Neuronal stem cell (in vitro differentiated cells): ENCODE data around the gene SERTM2.

Experiments
- DNase-seq: peaks from one replicate; pipeline ENCODE4 v3.0.0-alpha.2; 2013; ENCODE audit warnings: low spot score
- H2AFZ ChIP-seq: one replicate; pipeline ENCODE4 v1.6.1; 2013; ENCODE audit warnings: mild to moderate bottlenecking, low read length, inconsistent platforms
- H2AK5ac ChIP-seq: 2 replicates; pipeline ENCODE4 v1.6.1; 2013; ENCODE audit warnings: low read depth, mild to moderate bottlenecking, inconsistent platforms, low read length, moderate library complexity, mixed read lengths
- H2BK120ac ChIP-seq: 2 replicates; pipeline ENCODE4 v1.6.1; 2013; ENCODE audit warnings: low read depth, mild to moderate bottlenecking, inconsistent platforms, low read length, moderate library complexity, mixed read lengths
- H2BK12ac ChIP-seq: one replicate; pipeline ENCODE4 v1.6.1; 2013; ENCODE audit warnings: low read length, inconsistent platforms
- H2BK15ac ChIP-seq: 2 replicates; pipeline ENCODE4 v1.6.1; 2013; ENCODE audit warnings: mild to moderate bottlenecking, low read length, inconsistent platforms, mixed read lengths
- H2BK5ac ChIP-seq: one replicate; pipeline ENCODE4 v1.6.1; 2013; ENCODE audit warnings: inconsistent platforms, mild to moderate bottlenecking, low read length, moderate library complexity
- H3K14ac ChIP-seq: one replicate; pipeline ENCODE4 v1.6.1; 2013; ENCODE audit warnings: low read length, inconsistent platforms
- H3K18ac ChIP-seq: 2 replicates; pipeline ENCODE4 v1.6.1; 2013; ENCODE audit warnings: low read length, inconsistent platforms
- H3K23ac ChIP-seq: 2 replicates; pipeline ENCODE4 v1.6.1; 2013; ENCODE audit warnings: low read depth, mild to moderate bottlenecking, mixed read lengths, low read length, inconsistent platforms; ENCODE audit not compliant: poor library complexity
- H3K27ac ChIP-seq: replicated peaks from 3 replicates; pipeline ENCODE4 v1.5.1; 2013; ENCODE audit warnings: low read length, inconsistent platforms
- H3K27me3 ChIP-seq, 3 experiments: 2 replicates each; pipeline ENCODE4 v1.6.1; 2013; ENCODE audit warnings: low read length in 3 of 3, mild to moderate bottlenecking in 2 of 3, inconsistent platforms in 1 of 3, low read depth in 1 of 3, mixed read lengths in 1 of 3, moderate library complexity in 1 of 3; ENCODE audit not compliant: control insufficient read depth in 3 of 3, insufficient read depth in 3 of 3
- H3K36me3 ChIP-seq, 2 donors: replicated peaks in 1 of 2; 2 replicates each; pipeline ENCODE4 v1.6.1; 2013; ENCODE audit warnings: low read length in 2 of 2; ENCODE audit not compliant: control insufficient read depth in 2 of 2, insufficient read depth in 2 of 2
- H3K4ac ChIP-seq: 2 replicates; pipeline ENCODE4 v1.6.1; 2013; ENCODE audit warnings: inconsistent platforms, mild to moderate bottlenecking, low read length, moderate library complexity
- H3K4me1 ChIP-seq, 2 donors: 1 replicate in 1 of 2; 2 replicates in 1 of 2; pipeline ENCODE4 v1.6.1; 2013; ENCODE audit warnings: low read length in 2 of 2, low read depth in 1 of 2; ENCODE audit not compliant: control insufficient read depth in 2 of 2, insufficient read depth in 1 of 2
- H3K4me2 ChIP-seq: one replicate; pipeline ENCODE4 v1.6.1; 2013; ENCODE audit warnings: mild to moderate bottlenecking, low read length, inconsistent platforms; ENCODE audit not compliant: insufficient read depth, poor library complexity, severe bottlenecking
- H3K4me3 ChIP-seq, 2 donors: 2 replicates each; pipeline ENCODE4 v1.5.1; 2013; ENCODE audit warnings: low read length in 2 of 2, mild to moderate bottlenecking in 2 of 2, inconsistent platforms in 1 of 2, moderate library complexity in 1 of 2
- H3K79me1 ChIP-seq: one replicate; pipeline ENCODE4 v1.6.1; 2013; ENCODE audit warnings: low read depth, mild to moderate bottlenecking, inconsistent platforms, low read length, moderate library complexity
- H3K9ac ChIP-seq: one replicate; pipeline ENCODE4 v1.6.1; 2013; ENCODE audit warnings: mild to moderate bottlenecking, low read depth, low read length, inconsistent platforms; ENCODE audit not compliant: poor library complexity
- H3K9me3 ChIP-seq, 2 donors: replicated peaks in 1 of 2; 2 replicates each; pipeline versions ENCODE3 to v1.6.1; 2013; ENCODE audit warnings: low read length in 2 of 2, mild to moderate bottlenecking in 2 of 2, inconsistent platforms in 1 of 2, low read depth in 1 of 2, mixed read lengths in 1 of 2, moderate library complexity in 1 of 2; ENCODE audit not compliant: control insufficient read depth in 2 of 2, insufficient read depth in 1 of 2
- H4K8ac ChIP-seq: one replicate; pipeline ENCODE4 v1.6.1; 2013; ENCODE audit warnings: low read depth, mild to moderate bottlenecking, inconsistent platforms, low read length, moderate library complexity
- H4K91ac ChIP-seq: one replicate; pipeline ENCODE4 v1.6.1; 2013; ENCODE audit warnings: low read length, low read depth, mild to moderate bottlenecking, inconsistent platforms; ENCODE audit not compliant: poor library complexity
- WGBS, 2 donors: extraction: QIAGEN DNeasy Blood & Tissue Kit; methylation state at CpG; one replicate each; pipeline ENCODE4 v1.1.7; 2013; ENCODE audit warnings: missing lambda C conversion rate in 2 of 2, mixed read lengths in 1 of 2; ENCODE audit not compliant: insufficient read length in 2 of 2, insufficient replicate concordance in 1 of 2; ENCODE audit errors: extremely low coverage in 2 of 2; 5-methylcytosine and 5-hydroxymethylcytosine counted together

Gene SERTM2

DNA sequence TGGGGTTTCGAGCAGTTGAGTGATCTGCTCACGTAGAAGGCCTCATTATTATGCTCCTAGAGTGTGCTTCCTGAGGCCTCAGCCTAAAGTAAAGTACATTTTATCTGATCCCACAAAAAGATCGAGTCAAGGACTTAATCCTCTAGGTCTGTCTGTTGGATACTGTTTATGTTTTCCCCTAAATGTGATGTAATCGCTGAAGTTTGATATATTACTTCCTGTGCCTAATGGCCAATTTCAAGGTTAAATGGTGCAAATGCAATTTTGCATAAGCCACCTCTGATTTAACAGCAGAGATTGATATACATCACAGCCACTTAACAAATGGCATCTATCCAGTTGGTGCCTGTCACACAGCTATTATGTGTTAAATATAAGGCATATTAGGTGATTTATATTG lies 19.4 kb upstream of the SERTM2 start:
- H3K4me1 ChIP-seq: no peaks in the 10 kb centered on the region
- no peak overlapping the region for H3K23ac ChIP-seq
- no peak overlapping the region for H4K91ac ChIP-seq
- no peak overlapping the region for H3K4ac ChIP-seq
- no peak overlapping the region for H3K9ac ChIP-seq
- H4K8ac ChIP-seq: no peak overlapping the region
- no peak overlapping the region for H3K14ac ChIP-seq
- H2AFZ ChIP-seq: no peak overlapping the region
- no peak overlapping the region for H2AK5ac ChIP-seq
- H3K9me3 ChIP-seq: no peaks in the 10 kb centered on the region
- no peak overlapping the region for H2BK15ac ChIP-seq
- WGBS, 2 donors: no CpG with 5 or more reads among the region's 4 CpGs
- H2BK12ac ChIP-seq: no peak overlapping the region
- no peak overlapping the region for H3K18ac ChIP-seq
- H3K4me3 ChIP-seq: no peak overlapping the region
- H3K27me3 ChIP-seq: peaks cover 0 to 4% (median 0%) of the 10 kb centered on the region in 3 experiments
- no peak overlapping the region for H2BK120ac ChIP-seq
- H3K36me3 ChIP-seq: no peaks in the 10 kb centered on the region
- no peaks in the 10 kb centered on the region for H3K79me1 ChIP-seq
- H2BK5ac ChIP-seq: no peak overlapping the region
- no peak overlapping the region for H3K4me2 ChIP-seq
- no peak overlapping the region for H3K27ac ChIP-seq
- DNase-seq: no peak

DNA sequence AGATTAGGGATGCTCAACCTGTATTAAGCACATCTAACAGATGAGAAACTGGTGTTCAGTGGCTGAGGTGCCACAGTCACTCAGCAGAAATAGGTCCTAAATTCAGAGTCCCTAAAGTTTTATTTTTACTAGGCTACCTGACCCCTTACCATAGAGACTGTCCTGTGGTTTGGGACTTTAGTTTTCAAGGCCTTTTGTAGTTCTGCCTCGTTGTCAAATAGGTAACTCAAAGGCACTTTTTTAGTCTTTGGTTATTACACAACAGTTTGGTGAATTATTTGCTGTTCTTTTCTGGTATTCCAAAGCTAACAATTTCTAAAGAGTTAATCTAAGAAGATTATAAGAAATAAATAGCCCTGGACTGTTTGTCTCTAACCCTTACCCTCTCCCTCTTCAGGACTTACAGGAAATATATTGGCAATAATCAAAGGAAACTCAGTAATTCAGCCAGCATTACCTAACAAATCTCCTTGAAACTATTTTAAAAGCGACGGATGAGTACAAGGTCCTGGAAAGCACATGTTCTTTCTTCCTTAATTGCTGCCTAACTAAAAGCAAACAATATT lies 12.8 kb upstream of the SERTM2 start:
- H3K18ac ChIP-seq: no peak overlapping the region
- H2BK12ac ChIP-seq: no peak overlapping the region
- no peak overlapping the region for H4K91ac ChIP-seq
- no peak overlapping the region for H3K4ac ChIP-seq
- H3K79me1 ChIP-seq: no peaks in the 10 kb centered on the region
- no peaks in the 10 kb centered on the region for H3K4me1 ChIP-seq
- H2BK120ac ChIP-seq: no peak overlapping the region
- no peak overlapping the region for H2AFZ ChIP-seq
- no peak overlapping the region for H2AK5ac ChIP-seq
- no peak overlapping the region for H2BK5ac ChIP-seq
- no peak overlapping the region for H3K27ac ChIP-seq
- H3K27me3 ChIP-seq: peaks cover 0 to 2% (median 0%) of the 10 kb centered on the region in 3 experiments
- H3K23ac ChIP-seq: no peak overlapping the region
- no peaks in the 10 kb centered on the region for H3K9me3 ChIP-seq
- no peak overlapping the region for H3K4me2 ChIP-seq
- no peak for DNase-seq
- no CpG with 5 or more reads among the region's 3 CpGs for WGBS, 2 donors
- no peaks in the 10 kb centered on the region for H3K36me3 ChIP-seq
- no peak overlapping the region for H4K8ac ChIP-seq
- no peak overlapping the region for H3K9ac ChIP-seq
- H2BK15ac ChIP-seq: no peak overlapping the region
- H3K4me3 ChIP-seq: no peak overlapping the region
- no peak overlapping the region for H3K14ac ChIP-seq

DNA sequence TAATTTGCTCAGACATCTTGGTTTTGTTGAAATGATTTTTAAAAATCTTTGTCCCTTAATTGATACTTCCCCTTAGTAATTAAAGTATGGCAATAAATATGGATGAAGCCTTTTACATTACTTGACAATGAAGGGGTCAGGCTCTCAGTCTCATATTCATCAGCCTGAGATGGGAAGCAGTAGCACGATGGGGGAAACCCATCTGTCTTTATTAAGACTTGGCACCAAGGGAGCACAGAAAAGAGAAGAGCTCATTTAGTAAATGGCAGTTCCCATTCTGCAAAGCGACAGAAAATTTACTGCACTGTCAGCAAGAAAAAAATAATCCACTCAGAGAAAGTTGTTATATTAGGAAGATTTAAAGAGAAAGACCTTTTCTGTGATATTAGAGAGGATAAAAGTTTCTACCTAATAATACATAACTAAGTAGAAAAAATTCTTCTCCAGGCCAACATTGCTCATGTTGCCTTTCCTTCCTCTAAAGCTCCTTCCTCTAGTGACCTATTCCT lies 7.9 kb upstream of the SERTM2 start:
- H3K18ac ChIP-seq: no peak overlapping the region
- no peak overlapping the region for H2AK5ac ChIP-seq
- H3K4me2 ChIP-seq: no peak overlapping the region
- no peak overlapping the region for H2BK12ac ChIP-seq
- no peak overlapping the region for H3K9ac ChIP-seq
- no peak for DNase-seq
- H3K36me3 ChIP-seq: no peaks in the 10 kb centered on the region
- no peaks in the 10 kb centered on the region for H3K9me3 ChIP-seq
- H2BK15ac ChIP-seq: no peak overlapping the region
- H3K4ac ChIP-seq: no peak overlapping the region
- H4K91ac ChIP-seq: no peak overlapping the region
- no peak overlapping the region for H2AFZ ChIP-seq
- H3K4me1 ChIP-seq: no peaks in the 10 kb centered on the region
- H3K27ac ChIP-seq: no peak overlapping the region
- no peaks in the 10 kb centered on the region for H3K27me3 ChIP-seq
- H3K79me1 ChIP-seq: no peaks in the 10 kb centered on the region
- H2BK120ac ChIP-seq: no peak overlapping the region
- H3K14ac ChIP-seq: no peak overlapping the region
- H2BK5ac ChIP-seq: no peak overlapping the region
- H3K4me3 ChIP-seq: no peak overlapping the region
- WGBS, 2 donors: no CpG with 5 or more reads among the region's 2 CpGs
- no peak overlapping the region for H4K8ac ChIP-seq
- no peak overlapping the region for H3K23ac ChIP-seq

GRCh38 chrX:111504941-111505340 lies 6.5 kb upstream of the SERTM2 start:
- no peak for DNase-seq
- H3K9ac ChIP-seq: no peak overlapping the region
- WGBS, 2 donors: no CpG with 5 or more reads among the region's 6 CpGs
- H3K79me1 ChIP-seq: no peaks in the 10 kb centered on the region
- H3K4ac ChIP-seq: no peak overlapping the region
- H2BK120ac ChIP-seq: no peak overlapping the region
- no peak overlapping the region for H2BK12ac ChIP-seq
- no peak overlapping the region for H3K14ac ChIP-seq
- H3K4me2 ChIP-seq: no peak overlapping the region
- no peaks in the 10 kb centered on the region for H3K36me3 ChIP-seq
- H3K27ac ChIP-seq: no peak overlapping the region
- H3K9me3 ChIP-seq: no peaks in the 10 kb centered on the region
- no peak overlapping the region for H3K23ac ChIP-seq
- H2AFZ ChIP-seq: no peak overlapping the region
- no peaks in the 10 kb centered on the region for H3K4me1 ChIP-seq
- H3K27me3 ChIP-seq: peaks cover 0 to 5% (median 0%) of the 10 kb centered on the region in 3 experiments
- H2AK5ac ChIP-seq: no peak overlapping the region
- H2BK5ac ChIP-seq: no peak overlapping the region
- H4K8ac ChIP-seq: no peak overlapping the region
- no peak overlapping the region for H4K91ac ChIP-seq
- H2BK15ac ChIP-seq: no peak overlapping the region
- no peak overlapping the region for H3K4me3 ChIP-seq
- H3K18ac ChIP-seq: no peak overlapping the region
